ENCODE data around the gene RBBP4. TPM values are rescaled to one million over a fixed set of nuclear protein-coding genes. Genes with fewer than 3 reads are reported as not detected.

Gene RBBP4
- total RNA-seq: 45.4 TPM

GRCh38 chr1:32650752-32651460 is at the start of gene RBBP4:
RBBP4 (plus strand) TSS chr1:32651208; CDS start chr1:32651307, 99 bp downstream.
- Histone ChIP-seq H3K4me3 (peak within 1 kb of the TSS; percentile 79 to 100), H3K9me3 (no peaks in the 10 kb centered on the region), H3K27me3 (no peaks in the 10 kb centered on the region), H3K27ac (peak within 1 kb of the TSS; percentile 97 to 99), H3K4me1 (peaks cover 14 to 35% of the 10 kb centered on the region in 2 donors), H3K36me3 (peaks cover 16 to 18% of the 10 kb centered on the region in 2 donors)
- no peak for TF ChIP-seq CTCF (IDR thresholded peaks at IDR 0.05)
- intact Hi-C loops (cut with DNase I): loop anchor here (1.0 to 5.0 kb wide), 3 partner anchors 52 to 166 kb away; partner anchors contain the start of genes S100PBP and YARS1
- DNase-seq (ENCODE audit: low spot score in 2 of 2): peak; percentile 90 to 98

- Histone ChIP-seq H3K4me1 (no peaks in the 10 kb centered on the region), H3K36me3 (peaks cover 0 to 4% of the 10 kb centered on the region in 2 donors), H3K9me3 (no peaks in the 10 kb centered on the region), H3K4me3 (no peak overlapping the region), H3K27me3 (no peaks in the 10 kb centered on the region), H3K27ac (no peak overlapping the region)
- no peak for DNase-seq (ENCODE audit: low spot score in 2 of 2)
- TF ChIP-seq CTCF (IDR thresholded peaks at IDR 0.05): no peak
- intact Hi-C loops (cut with DNase I): no loop called here
Measured at GRCh38 chr1:32605711-32606424, 45.1 kb upstream of the RBBP4 start.

- TF ChIP-seq CTCF (IDR thresholded peaks at IDR 0.05): no peak
- intact Hi-C loops (cut with DNase I): no loop called here
- no peak overlapping the region for H3K4me3 ChIP-seq
- no peaks in the 10 kb centered on the region for H3K9me3 ChIP-seq
- DNase-seq (ENCODE audit: low spot score in 2 of 2): no peak
- no peak overlapping the region for H3K27ac ChIP-seq
- H3K27me3 ChIP-seq: no peaks in the 10 kb centered on the region
- H3K36me3 ChIP-seq: peaks cover 0 to 4% of the 10 kb centered on the region in 2 donors
- H3K4me1 ChIP-seq: no peaks in the 10 kb centered on the region
Measured at GRCh38 chr1:32606565-32607371, 44.2 kb upstream of the RBBP4 start.

GRCh38 chr1:32609180-32609579 is 41.8 kb upstream of the RBBP4 start:
- Histone ChIP-seq H3K9me3 (no peaks in the 10 kb centered on the region), H3K4me1 (no peaks in the 10 kb centered on the region), H3K36me3 (peaks cover 0 to 4% of the 10 kb centered on the region in 2 donors), H3K4me3 (no peak overlapping the region), H3K27me3 (no peaks in the 10 kb centered on the region), H3K27ac (no peak overlapping the region)
- intact Hi-C loops (cut with DNase I): no loop called here
- TF ChIP-seq CTCF (IDR thresholded peaks at IDR 0.05): no peak
- no peak for DNase-seq (ENCODE audit: low spot score in 2 of 2)

GRCh38 chr1:32611859-32612188 is 39.2 kb upstream of the RBBP4 start:
- no peak for TF ChIP-seq CTCF (IDR thresholded peaks at IDR 0.05)
- intact Hi-C loops (cut with DNase I): no loop called here
- no peaks in the 10 kb centered on the region for H3K9me3 ChIP-seq
- no peak for DNase-seq (ENCODE audit: low spot score in 2 of 2)
- H3K36me3 ChIP-seq: no peaks in the 10 kb centered on the region
- H3K4me3 ChIP-seq: peak overlapping the region; percentile 47 to 62
- H3K4me1 ChIP-seq: no peaks in the 10 kb centered on the region
- H3K27ac ChIP-seq: no peak overlapping the region
- H3K27me3 ChIP-seq: no peaks in the 10 kb centered on the region

Data from ascending aorta (tissue), 2 donors.